ENCODE data around the gene MAGI2. TPM values are rescaled to one million over a fixed set of nuclear protein-coding genes. Genes with fewer than 3 reads are reported as not detected.

MAGI2 gene
- total RNA-seq, 6 experiments from 2014 or later: 1.2 to 4.0 (median 2.4) TPM

DNA sequence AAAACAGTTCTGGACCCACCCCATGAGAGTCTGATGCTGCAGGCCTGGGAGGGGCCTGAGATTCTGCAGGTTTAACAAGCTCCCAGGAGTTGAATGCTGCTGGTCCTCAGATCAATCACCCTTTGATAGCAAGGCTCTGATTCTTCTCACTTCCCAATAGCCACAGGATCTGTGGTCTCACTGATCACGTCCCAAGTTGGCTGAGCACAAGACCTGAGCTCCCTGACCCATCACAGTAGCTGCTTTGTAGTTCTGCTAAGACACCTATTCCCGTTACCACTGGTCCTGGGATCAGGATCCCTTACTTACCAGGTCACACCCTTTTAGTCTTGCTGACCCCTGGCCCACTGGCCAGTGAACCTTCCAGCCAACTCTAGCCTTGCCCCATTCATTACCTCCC is 1282.1 kb downstream of the MAGI2 start:
- DNase-seq: no peak
- no CpG with 5 or more reads among the region's 2 CpGs for WGBS (ENCODE audit: insufficient coverage, low coverage, low lambda C conversion rate, missing lambda C conversion rate)
- Histone ChIP-seq H3K4me1 (no peaks in the 10 kb centered on the region), H3K9me3 (no peaks in the 10 kb centered on the region), H3K4me3 (no peak overlapping the region), H3K27ac (no peak overlapping the region), H3K27me3 (no peaks in the 10 kb centered on the region), H3K36me3 (no peaks in the 10 kb centered on the region)
- TF ChIP-seq, protein P1, sequence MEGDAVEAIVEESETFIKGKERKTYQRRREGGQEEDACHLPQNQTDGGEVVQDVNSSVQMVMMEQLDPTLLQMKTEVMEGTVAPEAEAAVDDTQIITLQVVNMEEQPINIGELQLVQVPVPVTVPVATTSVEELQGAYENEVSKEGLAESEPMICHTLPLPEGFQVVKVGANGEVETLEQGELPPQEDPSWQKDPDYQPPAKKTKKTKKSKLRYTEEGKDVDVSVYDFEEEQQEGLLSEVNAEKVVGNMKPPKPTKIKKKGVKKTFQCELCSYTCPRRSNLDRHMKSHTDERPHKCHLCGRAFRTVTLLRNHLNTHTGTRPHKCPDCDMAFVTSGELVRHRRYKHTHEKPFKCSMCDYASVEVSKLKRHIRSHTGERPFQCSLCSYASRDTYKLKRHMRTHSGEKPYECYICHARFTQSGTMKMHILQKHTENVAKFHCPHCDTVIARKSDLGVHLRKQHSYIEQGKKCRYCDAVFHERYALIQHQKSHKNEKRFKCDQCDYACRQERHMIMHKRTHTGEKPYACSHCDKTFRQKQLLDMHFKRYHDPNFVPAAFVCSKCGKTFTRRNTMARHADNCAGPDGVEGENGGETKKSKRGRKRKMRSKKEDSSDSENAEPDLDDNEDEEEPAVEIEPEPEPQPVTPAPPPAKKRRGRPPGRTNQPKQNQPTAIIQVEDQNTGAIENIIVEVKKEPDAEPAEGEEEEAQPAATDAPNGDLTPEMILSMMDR (IDR thresholded peaks at IDR 0.05): no peak
- TF ChIP-seq POLR2A (IDR thresholded peaks at IDR 0.05): no peak
- ATAC-seq: no peak
- intact Hi-C loops (cut with DNase I): no loop called here

DNA sequence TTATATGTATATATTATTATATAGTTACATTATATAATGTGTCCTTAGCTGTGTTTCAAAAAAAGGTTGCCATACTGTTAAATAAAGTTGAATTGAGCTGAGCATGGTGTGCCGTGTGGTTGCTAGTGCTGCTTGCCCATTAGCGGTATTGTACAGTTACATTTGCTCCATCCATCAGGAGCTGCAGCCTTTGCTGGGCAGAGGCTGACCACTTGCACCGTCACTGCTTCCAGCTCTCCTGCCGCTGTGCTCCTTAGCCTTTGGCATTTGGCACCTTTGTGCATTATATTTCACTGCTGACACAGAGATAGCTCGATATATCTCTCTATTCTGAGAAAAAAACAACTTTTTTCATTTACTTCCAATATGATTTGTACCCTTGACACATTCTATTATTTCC is 1282.7 kb downstream of the MAGI2 start:
- intact Hi-C loops (cut with DNase I): no loop called here
- Histone ChIP-seq H3K9me3 (no peaks in the 10 kb centered on the region), H3K36me3 (no peaks in the 10 kb centered on the region), H3K27me3 (no peaks in the 10 kb centered on the region), H3K4me1 (no peaks in the 10 kb centered on the region), H3K27ac (no peak overlapping the region), H3K4me3 (no peak overlapping the region)
- no peak for ATAC-seq
- 89% methylated on average over 3 of the region's 5 CpGs for WGBS (ENCODE audit: insufficient coverage, low coverage, low lambda C conversion rate, missing lambda C conversion rate)
- DNase-seq: no peak
- TF ChIP-seq, protein P1 (IDR thresholded peaks at IDR 0.05): no peak
- TF ChIP-seq POLR2A (IDR thresholded peaks at IDR 0.05): no peak

DNA sequence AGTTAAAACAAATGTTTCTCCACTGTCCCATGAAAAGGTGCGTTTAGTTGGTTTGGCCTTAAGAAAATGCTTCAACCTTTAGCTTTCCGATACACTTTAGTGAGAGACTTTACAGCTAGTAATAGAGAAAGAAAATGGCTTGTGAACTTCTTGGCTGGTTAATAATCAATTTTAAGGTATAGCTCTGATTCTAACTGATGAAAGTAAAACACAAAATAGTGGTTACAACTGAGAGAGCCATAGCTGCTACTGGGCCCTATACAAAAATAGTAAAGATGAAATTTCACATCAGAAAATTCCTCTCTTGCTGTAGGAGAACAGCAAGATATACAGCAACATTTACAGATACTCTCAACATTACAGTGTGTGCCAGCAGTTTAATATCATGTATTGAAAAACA is 1283.5 kb downstream of the MAGI2 start:
- TF ChIP-seq POLR2A (IDR thresholded peaks at IDR 0.05): no peak
- TF ChIP-seq, protein P1 (IDR thresholded peaks at IDR 0.05): no peak
- H3K9me3 ChIP-seq: no peaks in the 10 kb centered on the region
- H3K27me3 ChIP-seq: no peaks in the 10 kb centered on the region
- no peak overlapping the region for H3K27ac ChIP-seq
- H3K4me3 ChIP-seq: no peak overlapping the region
- DNase-seq (no peak), ATAC-seq (no peak)
- 93% methylated on average over 2 of the region's 2 CpGs for WGBS (ENCODE audit: insufficient coverage, low coverage, low lambda C conversion rate, missing lambda C conversion rate)
- no peaks in the 10 kb centered on the region for H3K4me1 ChIP-seq
- intact Hi-C loops (cut with DNase I): no loop called here
- H3K36me3 ChIP-seq: no peaks in the 10 kb centered on the region

DNA sequence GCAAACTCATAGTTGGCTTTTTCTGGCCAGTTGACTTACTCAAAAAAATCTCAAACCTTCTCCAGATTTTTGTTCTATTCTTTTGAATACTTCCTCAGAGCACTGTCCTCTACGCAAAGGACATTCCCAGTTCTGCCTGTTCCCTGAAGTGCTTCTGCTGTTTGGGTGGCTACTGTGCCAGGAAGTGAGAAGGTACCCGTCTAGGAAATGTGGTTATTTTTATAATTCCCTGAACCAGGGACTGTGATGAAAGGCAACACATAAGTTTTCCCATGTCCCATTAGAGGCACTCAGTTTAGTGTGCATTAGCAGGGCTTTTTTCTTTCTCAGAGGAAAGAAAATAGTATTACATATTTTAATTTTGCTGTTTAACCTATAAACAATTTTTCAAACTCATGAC is 1284.6 kb downstream of the MAGI2 start:
- Histone ChIP-seq H3K36me3 (no peaks in the 10 kb centered on the region), H3K4me3 (no peak overlapping the region), H3K9me3 (no peaks in the 10 kb centered on the region), H3K27ac (no peak overlapping the region), H3K4me1 (no peaks in the 10 kb centered on the region), H3K27me3 (no peaks in the 10 kb centered on the region)
- intact Hi-C loops (cut with DNase I): no loop called here
- TF ChIP-seq, protein P1 (IDR thresholded peaks at IDR 0.05): no peak
- TF ChIP-seq POLR2A (IDR thresholded peaks at IDR 0.05): no peak
- ATAC-seq (no peak), DNase-seq (no peak)
- WGBS (ENCODE audit: insufficient coverage, low coverage, low lambda C conversion rate, missing lambda C conversion rate): 47% methylated on average over 2 of the region's 2 CpGs

DNA sequence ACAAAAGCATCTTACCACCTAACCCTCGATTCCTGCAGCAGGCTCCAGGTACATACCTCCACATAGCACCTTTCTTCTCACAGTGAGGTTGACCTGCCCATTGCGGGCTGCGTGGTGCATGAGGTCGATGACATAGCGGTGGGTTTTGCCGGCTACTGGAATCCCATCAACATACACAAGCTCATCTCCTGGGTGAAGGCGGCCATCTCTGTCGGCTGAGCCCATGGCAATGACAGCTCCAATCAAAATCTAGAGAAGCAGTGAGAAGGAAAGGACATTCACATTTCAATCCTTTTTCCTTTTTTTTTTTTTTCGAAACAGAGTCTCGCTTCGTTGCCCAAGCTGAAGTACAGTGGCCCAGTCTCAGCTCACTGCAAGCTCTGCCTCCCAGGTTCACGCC is 1285.6 kb downstream of the MAGI2 start:
- no peaks in the 10 kb centered on the region for H3K4me1 ChIP-seq
- intact Hi-C loops (cut with DNase I): no loop called here
- ATAC-seq: no peak

More for the DNA sequence above, 1285.6 kb downstream of the MAGI2 start:
- no peak overlapping the region for H3K27ac ChIP-seq
- H3K27me3 ChIP-seq: no peaks in the 10 kb centered on the region
- no peaks in the 10 kb centered on the region for H3K36me3 ChIP-seq
- 76% methylated on average over 6 of the region's 12 CpGs for WGBS (ENCODE audit: insufficient coverage, low coverage, low lambda C conversion rate, missing lambda C conversion rate)
- TF ChIP-seq, protein P1 (IDR thresholded peaks at IDR 0.05): no peak
- no peak for TF ChIP-seq POLR2A (IDR thresholded peaks at IDR 0.05)
- no peak overlapping the region for H3K4me3 ChIP-seq
- H3K9me3 ChIP-seq: no peaks in the 10 kb centered on the region
- DNase-seq: no peak
